ENCODE data around the gene UFL1.
"Not testable (repeated sequence)": the region's sequence is repeated elsewhere in the genome, so short reads cannot be mapped to it uniquely, and the experiment has no call there.

Gene UFL1

GRCh38 chr6:96537726-96538125, 16.1 kb downstream of the UFL1 start:
- no peak for TF ChIP-seq CTCF (IDR thresholded peaks at IDR 0.05; ENCODE audit: low read depth, low read length, missing control alignments)
- DNase-seq (ENCODE audit: low read depth) = no peak
- H3K4me3 ChIP-seq (ENCODE audit: low read depth, low read length) = no peak overlapping the region

- no peak for DNase-seq (ENCODE audit: low read depth)
- H3K4me3 ChIP-seq (ENCODE audit: low read depth, low read length) = no peak overlapping the region
- peak; percentile 29 for TF ChIP-seq CTCF (IDR thresholded peaks at IDR 0.05; ENCODE audit: low read depth, low read length, missing control alignments)
Measured at GRCh38 chr6:96542702-96543101, 21.1 kb downstream of the UFL1 start.

GRCh38 chr6:96545882-96546281, 24.3 kb downstream of the UFL1 start:
- no peak overlapping the region for H3K4me3 ChIP-seq (ENCODE audit: low read depth, low read length)
- TF ChIP-seq CTCF (IDR thresholded peaks at IDR 0.05; ENCODE audit: low read depth, low read length, missing control alignments) = no peak
- no peak for DNase-seq (ENCODE audit: low read depth)

GRCh38 chr6:96547654-96548053, 26.0 kb downstream of the UFL1 start:
- TF ChIP-seq CTCF (IDR thresholded peaks at IDR 0.05; ENCODE audit: low read depth, low read length, missing control alignments) = no peak
- no peak overlapping the region for H3K4me3 ChIP-seq (ENCODE audit: low read depth, low read length)

GRCh38 chr6:96554558-96554957, 33.0 kb downstream of the UFL1 start:
- no peak for DNase-seq (ENCODE audit: low read depth)
- TF ChIP-seq CTCF (IDR thresholded peaks at IDR 0.05; ENCODE audit: low read depth, low read length, missing control alignments) = no peak
- H3K4me3 ChIP-seq (ENCODE audit: low read depth, low read length) = no peak overlapping the region

More at GRCh38 chr6:96547654-96548053, 26.0 kb downstream of the UFL1 start:
- no peak for DNase-seq (ENCODE audit: low read depth)

- not testable (repeated sequence) for DNase-seq (ENCODE audit: low read depth); H3K4me3 ChIP-seq (ENCODE audit: low read depth, low read length)
Measured at GRCh38 chr6:96559740-96560139, 38.1 kb downstream of the UFL1 start.

- no peak within 1 kb of the TSS for H3K4me3 ChIP-seq (ENCODE audit: low read depth, low read length)
- DNase-seq (ENCODE audit: low read depth) = no peak
- no peak for TF ChIP-seq CTCF (IDR thresholded peaks at IDR 0.05; ENCODE audit: low read depth, low read length, missing control alignments)
Measured at GRCh38 chr6:96562886-96563285, 41.3 kb downstream of the UFL1 start, which contains the start of gene FHL5. Gene FHL5, plus strand, starts transcription at chr6:96563128. Its CDS starts 40,486 bp downstream, at chr6:96603614.

Measured in GM12864 (cell line).